ENCODE results near the gene SVIL. TPM values are rescaled to one million over a fixed set of nuclear protein-coding genes. Genes with fewer than 3 reads are reported as not detected.
"Not testable (repeated sequence)": the region's sequence is repeated elsewhere in the genome, so short reads cannot be mapped to it uniquely, and the experiment has no call there.

SVIL gene
- total and polyA plus RNA-seq, 2 of the 13 experiments (the other 11 are each of a cell fraction or from before 2014, with no cell fraction given): 3.9 to 12.1 TPM

- TF ChIP-seq MYPOP (CRISPR knock-in tag; IDR thresholded peaks at IDR 0.05): no peak
- no peak for TF ChIP-seq ZNF30 (CRISPR knock-in tag; IDR thresholded peaks at IDR 0.05)
Measured at GRCh38 chr10:29461042-29461441, 173.7 kb downstream of the SVIL start (continued).

GRCh38 chr10:29458190-29458589, 176.6 kb downstream of the SVIL start:
- FAIRE-seq; H3K9me3 ChIP-seq (ENCODE audit: low read length); CTCF ChIA-PET (ENCODE audit: low intra/inter-chr PET ratio, low total read pairs); H3K4me3 ChIP-seq (replicated peaks in 1 of 3; ENCODE audit: insufficient read depth in 1 of 3, low read depth in 2 of 3, low read length in 3 of 3); DNase-seq (ENCODE audit: low spot score); H3K9ac ChIP-seq (ENCODE audit: insufficient read depth, low read depth, low read length); BruUV-seq (replicated peaks); H3K79me2 ChIP-seq (ENCODE audit: insufficient read depth, low read length); POLR2A ChIA-PET; H3K4me2 ChIP-seq (ENCODE audit: low read depth, low read length); H3K27me3 ChIP-seq (ENCODE audit: control insufficient read depth in 1 of 2, insufficient read depth in 2 of 2, low read length in 2 of 2); ATAC-seq; H2AFZ ChIP-seq (ENCODE audit: low read length); H3K27ac ChIP-seq (ENCODE audit: extremely low read length, insufficient read depth, low read length); in situ Hi-C loops (cut with HindIII; ENCODE audit: extremely low pct_ligation_motif_present, low pct_unique_long_range_greater_than_20kb); H4K20me1 ChIP-seq (ENCODE audit: insufficient read depth, low read length): not testable (repeated sequence)
- 97% methylated on average over 22 of the region's 24 CpGs for WGBS (ENCODE audit: low lambda C conversion rate)
- peaks cover 0 to 26% of the 10 kb centered on the region in 2 experiments; a peak in 2 of 5 replicates for H3K36me3 ChIP-seq (replicated peaks in 1 of 2; ENCODE audit: control insufficient read depth in 1 of 2, insufficient read depth in 2 of 2, low read length in 2 of 2)
- intact Hi-C loops (cut with micrococcal nuclease; ENCODE audit: unreplicated experiment): loop anchor here (5.0 kb wide), 1 partner anchor 39 kb away; no protein-coding TSS in a partner anchor
- peaks cover 23% of the 10 kb centered on the region for H3K4me1 ChIP-seq (ENCODE audit: insufficient read depth, low read length)

- POLR2A ChIA-PET: interaction anchor here (0.6 kb wide), 1 partner anchor 27 kb away, joined by 3 read pairs; no protein-coding TSS in a partner anchor
- no peaks in the 10 kb centered on the region for H4K20me1 ChIP-seq (ENCODE audit: insufficient read depth, low read length)
- no peak overlapping the region for H3K9ac ChIP-seq (ENCODE audit: insufficient read depth, low read depth, low read length)
- peak; percentile 96 for ATAC-seq
- DNase-seq (ENCODE audit: low spot score): peak; percentile 75
- BruUV-seq (replicated peaks): no TSS peak
- peaks cover 5 to 11% of the 10 kb centered on the region in 2 experiments; a peak in 2 of 5 replicates for H3K36me3 ChIP-seq (replicated peaks in 1 of 2; ENCODE audit: control insufficient read depth in 1 of 2, insufficient read depth in 2 of 2, low read length in 2 of 2)
- no peaks in the 10 kb centered on the region for H3K9me3 ChIP-seq (ENCODE audit: low read length)
- WGBS (ENCODE audit: low lambda C conversion rate): 4% methylated on average over 5 of the region's 7 CpGs
- peak overlapping the region; percentile 28 for H3K4me2 ChIP-seq (ENCODE audit: low read depth, low read length)
- no peak overlapping the region for H2AFZ ChIP-seq (ENCODE audit: low read length)
- H3K27me3 ChIP-seq (ENCODE audit: control insufficient read depth in 1 of 2, insufficient read depth in 2 of 2, low read length in 2 of 2): no peaks in the 10 kb centered on the region
- H3K4me3 ChIP-seq (replicated peaks in 1 of 3; ENCODE audit: insufficient read depth in 1 of 3, low read depth in 2 of 3, low read length in 3 of 3): no peak overlapping the region
- H3K4me1 ChIP-seq (ENCODE audit: insufficient read depth, low read length): peaks cover 23% of the 10 kb centered on the region
- no peaks in the 10 kb centered on the region for H3K79me2 ChIP-seq (ENCODE audit: insufficient read depth, low read length)
- intact Hi-C loops (cut with micrococcal nuclease; ENCODE audit: unreplicated experiment): loop anchor here (5.0 kb wide), 1 partner anchor 42 kb away; no protein-coding TSS in a partner anchor
- CTCF ChIA-PET (ENCODE audit: low intra/inter-chr PET ratio, low total read pairs): no interaction called here
- FAIRE-seq: peak; percentile 88
- in situ Hi-C loops (cut with HindIII; ENCODE audit: extremely low pct_ligation_motif_present, low pct_unique_long_range_greater_than_20kb): no loop called here
- H3K27ac ChIP-seq (ENCODE audit: extremely low read length, insufficient read depth, low read length): peak overlapping the region; percentile 59
- no peak for TF ChIP-seq ZNF496 (CRISPR knock-in tag; IDR thresholded peaks at IDR 0.05; ENCODE audit: insufficient replicate concordance)
- TF ChIP-seq GABPB1 (CRISPR knock-in tag; IDR thresholded peaks at IDR 0.05): no peak
- no peak for TF ChIP-seq ZNF260 (CRISPR knock-in tag; IDR thresholded peaks at IDR 0.05; ENCODE audit: borderline replicate concordance, low read depth)
- no peak for TF ChIP-seq IRF2 (CRISPR knock-in tag; IDR thresholded peaks at IDR 0.05)
- no peak for TF ChIP-seq ZNF556 (CRISPR knock-in tag; IDR thresholded peaks at IDR 0.05; ENCODE audit: borderline replicate concordance)
- no peak for TF ChIP-seq TBX3 (IDR thresholded peaks at IDR 0.05; ENCODE audit: borderline replicate concordance)
- no peak for TF ChIP-seq ZNF296 (CRISPR knock-in tag; conservative IDR thresholded peaks at IDR 0.05)
- TF ChIP-seq ZBTB49 (CRISPR knock-in tag; IDR thresholded peaks at IDR 0.05; ENCODE audit: borderline replicate concordance): no peak
- TF ChIP-seq FOXO1 (CRISPR knock-in tag; IDR thresholded peaks at IDR 0.05): no peak
- no peak for TF ChIP-seq SCMH1 (CRISPR knock-in tag; IDR thresholded peaks at IDR 0.05; ENCODE audit: borderline replicate concordance)
- 0 out of 2 replicates have a peak, but pooled peaks have one; percentile 40 for TF ChIP-seq ZNF746 (CRISPR knock-in tag; IDR thresholded peaks at IDR 0.05)
- TF ChIP-seq ZNF577 (CRISPR knock-in tag; IDR thresholded peaks at IDR 0.05; ENCODE audit: borderline replicate concordance, low read depth): no peak
Measured at GRCh38 chr10:29455095-29455494, 179.7 kb downstream of the SVIL start.
